Activated T-cell treated with anti-CD3 and anti-CD28 coated beads for 1 hour (primary cell): ENCODE measurements around the gene TTC9B.
"Not testable (repeated sequence)": the region's sequence is repeated elsewhere in the genome, so short reads cannot be mapped to it uniquely, and the experiment has no call there.

Experiments used
- DNase-seq: peaks from one replicate; pipeline ENCODE4 v3.0.0-alpha.2; 2020; ENCODE audit warnings: low read depth

TTC9B gene

DNA sequence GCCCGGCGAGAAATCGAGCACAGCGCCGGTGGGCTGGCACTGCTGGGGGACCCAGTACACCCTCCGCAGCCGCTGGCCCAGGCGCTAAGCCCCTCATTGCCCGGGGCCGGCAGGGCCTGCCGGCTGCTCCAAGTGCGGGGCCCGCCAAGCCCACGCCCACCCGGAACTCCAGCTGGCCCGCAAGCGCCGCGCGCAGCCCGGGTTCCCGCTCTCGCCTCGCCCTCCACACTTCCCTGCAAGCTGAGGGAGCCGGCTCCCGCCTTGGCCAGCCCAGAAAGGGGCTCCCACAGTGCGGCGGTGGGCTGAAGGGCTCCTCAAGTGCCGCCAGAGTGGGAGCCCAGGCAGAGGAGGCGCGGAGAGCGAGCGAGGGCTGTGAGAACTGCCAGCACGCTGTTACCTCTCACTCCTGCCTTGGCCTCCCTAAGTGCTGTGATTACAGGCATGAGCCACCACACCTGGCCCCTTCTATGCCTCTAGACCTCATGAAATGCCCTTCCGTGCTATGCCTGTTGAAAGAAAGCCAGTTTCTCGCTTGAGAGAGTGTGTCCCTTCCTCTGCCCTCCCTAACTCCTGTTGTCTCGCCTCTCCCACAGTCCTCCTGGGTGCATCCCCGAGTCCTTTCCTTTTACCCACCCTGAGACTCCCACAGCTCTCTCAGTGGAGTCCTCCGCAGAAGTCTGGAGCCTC is 47.7 kb downstream of the TTC9B start:
- not testable (repeated sequence) for DNase-seq

DNA sequence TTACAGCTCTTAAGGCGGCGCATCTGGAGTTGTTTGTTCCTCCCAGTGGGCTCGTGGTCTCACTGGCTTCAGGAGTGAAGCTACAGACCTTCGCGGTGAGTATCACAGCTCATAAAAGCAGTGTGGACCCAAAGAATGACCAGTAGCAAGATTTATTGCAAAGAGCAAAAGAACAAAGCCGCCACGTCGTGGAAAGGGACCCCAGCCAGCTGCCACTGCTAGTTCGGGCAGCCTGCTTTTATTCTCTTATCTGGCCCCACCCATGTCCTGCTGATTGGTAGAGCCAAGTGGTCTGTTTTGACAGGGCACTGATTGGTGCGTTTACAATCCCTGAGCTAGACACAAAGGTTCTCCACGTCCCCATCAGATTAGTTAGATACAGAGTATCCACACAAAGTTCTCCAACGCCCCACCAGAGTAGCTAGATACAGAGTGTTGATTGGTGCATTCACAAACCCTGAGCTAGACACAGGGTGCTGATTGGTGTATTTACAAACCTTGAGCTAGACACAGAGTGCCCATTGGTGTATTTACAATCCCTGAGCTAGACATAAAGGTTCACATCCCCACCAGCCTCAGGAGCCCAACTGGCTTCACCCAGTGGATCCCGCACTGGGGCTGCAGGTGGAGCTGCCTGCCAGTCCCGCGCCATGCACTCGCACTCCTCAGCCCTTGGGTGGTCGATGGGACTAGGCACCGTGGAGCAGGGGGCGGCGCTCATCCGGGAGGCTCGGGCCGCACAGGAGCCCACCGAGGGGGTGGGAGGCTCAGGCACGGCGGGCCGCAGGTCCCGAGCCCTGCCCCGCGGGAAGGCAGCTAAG is 48.5 kb downstream of the TTC9B start:
- not testable (repeated sequence) for DNase-seq
